Measurements from ENCODE around the gene GANC. TPM values are rescaled to one million over a fixed set of nuclear protein-coding genes. Genes with fewer than 3 reads are reported as not detected.

Gene GANC
- total RNA-seq, 1 donor from 2014 or later: 39.7 TPM

GRCh38 chr15:42365921-42366550, 93.0 kb downstream of the GANC start:
- Mint-ChIP-seq H3K36me3 (no peaks in the 10 kb centered on the region), H3K4me3 (no peak overlapping the region), H3K9me3 (peaks cover 17% of the 10 kb centered on the region), H3K27ac (no peak overlapping the region), H3K4me1 (no peaks in the 10 kb centered on the region), H3K27me3 (ENCODE audit: low read depth) (no peaks in the 10 kb centered on the region)
- no peak for DNase-seq (ENCODE audit: low spot score in 2 of 2, unreplicated experiment in 2 of 2)
- TF ChIP-seq, protein P1, sequence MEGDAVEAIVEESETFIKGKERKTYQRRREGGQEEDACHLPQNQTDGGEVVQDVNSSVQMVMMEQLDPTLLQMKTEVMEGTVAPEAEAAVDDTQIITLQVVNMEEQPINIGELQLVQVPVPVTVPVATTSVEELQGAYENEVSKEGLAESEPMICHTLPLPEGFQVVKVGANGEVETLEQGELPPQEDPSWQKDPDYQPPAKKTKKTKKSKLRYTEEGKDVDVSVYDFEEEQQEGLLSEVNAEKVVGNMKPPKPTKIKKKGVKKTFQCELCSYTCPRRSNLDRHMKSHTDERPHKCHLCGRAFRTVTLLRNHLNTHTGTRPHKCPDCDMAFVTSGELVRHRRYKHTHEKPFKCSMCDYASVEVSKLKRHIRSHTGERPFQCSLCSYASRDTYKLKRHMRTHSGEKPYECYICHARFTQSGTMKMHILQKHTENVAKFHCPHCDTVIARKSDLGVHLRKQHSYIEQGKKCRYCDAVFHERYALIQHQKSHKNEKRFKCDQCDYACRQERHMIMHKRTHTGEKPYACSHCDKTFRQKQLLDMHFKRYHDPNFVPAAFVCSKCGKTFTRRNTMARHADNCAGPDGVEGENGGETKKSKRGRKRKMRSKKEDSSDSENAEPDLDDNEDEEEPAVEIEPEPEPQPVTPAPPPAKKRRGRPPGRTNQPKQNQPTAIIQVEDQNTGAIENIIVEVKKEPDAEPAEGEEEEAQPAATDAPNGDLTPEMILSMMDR (IDR thresholded peaks at IDR 0.05; ENCODE audit: unreplicated experiment): no peak

- H3K27ac Mint-ChIP-seq: no peak overlapping the region
- H3K4me1 Mint-ChIP-seq: no peaks in the 10 kb centered on the region
- peaks cover 22% of the 10 kb centered on the region for H3K9me3 Mint-ChIP-seq
- no peak overlapping the region for H3K4me3 Mint-ChIP-seq
- TF ChIP-seq, protein P1 (IDR thresholded peaks at IDR 0.05; ENCODE audit: unreplicated experiment): no peak
- DNase-seq (ENCODE audit: low spot score in 2 of 2, unreplicated experiment in 2 of 2): no peak
- H3K36me3 Mint-ChIP-seq: no peaks in the 10 kb centered on the region
- no peaks in the 10 kb centered on the region for H3K27me3 Mint-ChIP-seq (ENCODE audit: low read depth)
Observed at GRCh38 chr15:42367041-42367440, 94.0 kb downstream of the GANC start.

GRCh38 chr15:42368096-42368495, 95.1 kb downstream of the GANC start:
- no peaks in the 10 kb centered on the region for H3K36me3 Mint-ChIP-seq
- no peaks in the 10 kb centered on the region for H3K27me3 Mint-ChIP-seq (ENCODE audit: low read depth)
- no peak for DNase-seq (ENCODE audit: low spot score in 2 of 2, unreplicated experiment in 2 of 2)
- H3K27ac Mint-ChIP-seq: no peak overlapping the region
- no peak overlapping the region for H3K4me3 Mint-ChIP-seq
- no peaks in the 10 kb centered on the region for H3K4me1 Mint-ChIP-seq
- H3K9me3 Mint-ChIP-seq: peaks cover 22% of the 10 kb centered on the region
- TF ChIP-seq, protein P1 (IDR thresholded peaks at IDR 0.05; ENCODE audit: unreplicated experiment): no peak

DNA sequence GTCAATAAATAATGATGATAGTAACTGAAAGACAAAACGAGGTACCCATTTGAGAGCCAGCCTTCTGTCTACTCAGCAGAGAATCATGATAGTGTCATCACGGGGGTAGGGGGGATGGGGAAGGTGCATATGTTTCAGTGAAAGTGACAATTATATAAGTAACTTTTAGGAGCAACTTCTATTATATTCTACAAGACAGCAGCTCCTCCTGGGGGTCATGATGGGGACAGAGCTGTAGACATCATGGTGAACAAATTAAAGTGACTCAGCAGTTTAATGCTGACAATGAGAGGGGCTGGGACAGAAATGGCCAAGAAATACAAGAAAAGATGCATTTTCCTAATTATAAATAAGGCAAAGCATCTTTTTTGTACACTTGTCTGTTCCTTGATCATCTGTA, 98.1 kb downstream of the GANC start:
- Mint-ChIP-seq H3K4me1 (peaks cover 3% of the 10 kb centered on the region), H3K4me3 (no peak overlapping the region), H3K27me3 (ENCODE audit: low read depth) (no peaks in the 10 kb centered on the region), H3K9me3 (peaks cover 22% of the 10 kb centered on the region), H3K27ac (no peak overlapping the region), H3K36me3 (no peaks in the 10 kb centered on the region)
- TF ChIP-seq, protein P1 (IDR thresholded peaks at IDR 0.05; ENCODE audit: unreplicated experiment): no peak
- no peak for DNase-seq (ENCODE audit: low spot score in 2 of 2, unreplicated experiment in 2 of 2)

GRCh38 chr15:42373274-42373673, 100.3 kb downstream of the GANC start:
- H3K4me1 Mint-ChIP-seq: peaks cover 3% of the 10 kb centered on the region
- no peak overlapping the region for H3K4me3 Mint-ChIP-seq
- H3K27ac Mint-ChIP-seq: no peak overlapping the region
- TF ChIP-seq, protein P1 (IDR thresholded peaks at IDR 0.05; ENCODE audit: unreplicated experiment): no peak
- peaks cover 36% of the 10 kb centered on the region for H3K9me3 Mint-ChIP-seq
- H3K36me3 Mint-ChIP-seq: no peaks in the 10 kb centered on the region
- no peaks in the 10 kb centered on the region for H3K27me3 Mint-ChIP-seq (ENCODE audit: low read depth)
- DNase-seq (ENCODE audit: low spot score in 2 of 2, unreplicated experiment in 2 of 2): no peak

- no peak for DNase-seq (ENCODE audit: low spot score in 2 of 2, unreplicated experiment in 2 of 2)
- Mint-ChIP-seq H3K36me3 (no peaks in the 10 kb centered on the region), H3K27me3 (ENCODE audit: low read depth) (no peaks in the 10 kb centered on the region), H3K27ac (no peak overlapping the region), H3K4me3 (no peak overlapping the region), H3K4me1 (peaks cover 3% of the 10 kb centered on the region), H3K9me3 (peaks cover 38% of the 10 kb centered on the region)
- TF ChIP-seq, protein P1 (IDR thresholded peaks at IDR 0.05; ENCODE audit: unreplicated experiment): no peak
Observed at GRCh38 chr15:42373936-42374335, 100.9 kb downstream of the GANC start.

Measured in mesothelial cell of epicardium (in vitro differentiated cells).